Keratinocyte (primary cell): ENCODE results near the gene MXRA5.

Experiments
- CTCF ChIP-seq, 3 experiments: IDR thresholded peaks in 1 of 3; conservative IDR thresholded peaks in 1 of 3; optimal IDR thresholded peaks in 1 of 3; 2 replicates in 2 of 3; 3 replicates in 1 of 3; pipeline versions ENCODE3 to v1.5.1; 2011; ENCODE audit warnings: low read length in 3 of 3, mild to moderate bottlenecking in 3 of 3, moderate library complexity in 2 of 3, control low read depth in 1 of 3, inconsistent platforms in 1 of 3; ENCODE audit not compliant: insufficient read depth in 2 of 3; ENCODE audit errors: extremely low read depth in 1 of 3
- EZH2 ChIP-seq: IDR thresholded peaks from one replicate; pipeline ENCODE4 v1.6.1; 2012; ENCODE audit warnings: inconsistent platforms, mild to moderate bottlenecking, low read length, moderate library complexity

- TF ChIP-seq CTCF (optimal IDR thresholded peaks at IDR 0.05 in 1 of 3, IDR thresholded peaks at IDR 0.05 in 1 of 3, conservative IDR thresholded peaks at IDR 0.05 in 1 of 3; ENCODE audit: extremely low read depth in 1 of 3, insufficient read depth in 2 of 3, low read length in 3 of 3): no peak
- no peak for TF ChIP-seq EZH2
These were observed 4.8 kb upstream of the MXRA5 start for GRCh38 chrX:3351276-3351675.
